Inferior parietal cortex (tissue), 1 donor: Measurements from ENCODE around the gene ST6GAL2.

Experiments
- DNase-seq: peaks from one replicate; pipeline ENCODE4 v3.0.0-alpha.2; 2016; ENCODE audit errors: extremely low spot score

ST6GAL2 gene

DNA sequence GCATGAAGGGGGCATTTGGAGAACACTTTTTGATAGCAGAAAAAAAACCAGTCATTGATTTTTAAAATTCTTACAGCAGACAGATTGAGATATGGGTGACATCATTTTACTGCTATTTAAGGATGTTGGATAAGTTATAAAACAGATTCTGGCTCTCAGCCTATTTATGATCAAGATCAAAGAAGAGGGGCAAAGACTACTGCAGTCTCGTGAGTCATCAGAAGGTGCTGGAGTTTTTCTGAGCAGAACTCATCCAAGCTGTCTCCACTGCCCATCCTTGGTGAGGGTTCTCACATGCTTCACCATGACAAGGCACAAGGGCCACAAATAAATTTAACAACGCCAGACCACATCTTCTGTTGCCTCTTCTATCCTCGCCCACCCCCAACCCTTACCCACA, 58.8 kb downstream of the ST6GAL2 start:
- DNase-seq: no peak

DNA sequence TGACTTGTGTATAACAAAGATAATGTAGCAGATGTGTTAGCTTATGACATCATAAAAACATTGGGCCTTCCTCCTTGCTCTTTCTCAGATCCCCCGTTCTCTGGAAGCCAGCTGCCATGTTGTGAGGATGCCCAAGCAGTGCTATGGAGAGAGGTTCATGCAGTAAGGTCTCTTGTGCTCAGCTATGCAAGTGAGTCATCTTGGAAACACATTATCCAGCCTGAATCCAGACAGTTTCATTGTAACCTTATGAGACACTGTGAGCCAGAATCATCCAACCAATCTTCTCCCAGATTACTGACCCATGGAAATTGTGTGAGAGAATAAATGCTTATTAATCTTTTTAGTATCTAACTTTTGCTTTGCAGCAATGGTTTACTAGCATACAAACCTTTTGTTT, 60.8 kb downstream of the ST6GAL2 start:
- DNase-seq: no peak

DNA sequence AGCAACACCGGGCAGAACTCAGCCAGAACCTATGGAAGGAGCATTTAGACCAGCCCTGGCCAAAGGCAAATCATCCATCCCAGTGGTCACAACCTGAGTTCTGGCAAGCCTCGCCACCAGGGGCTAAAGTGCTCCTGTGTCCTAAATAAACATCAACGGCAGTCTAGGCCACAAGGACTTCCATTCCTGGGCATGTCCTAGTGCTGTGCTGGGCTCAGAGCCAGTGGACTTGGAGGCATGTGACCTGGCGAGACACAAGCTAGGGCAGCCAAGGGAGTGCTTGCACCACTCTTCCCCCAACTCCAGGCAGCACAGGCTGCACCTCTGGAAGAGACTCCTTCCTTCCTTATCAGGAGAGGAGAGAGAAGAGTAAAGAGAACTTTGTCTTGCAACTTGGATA, 69.0 kb downstream of the ST6GAL2 start:
- no peak for DNase-seq

DNA sequence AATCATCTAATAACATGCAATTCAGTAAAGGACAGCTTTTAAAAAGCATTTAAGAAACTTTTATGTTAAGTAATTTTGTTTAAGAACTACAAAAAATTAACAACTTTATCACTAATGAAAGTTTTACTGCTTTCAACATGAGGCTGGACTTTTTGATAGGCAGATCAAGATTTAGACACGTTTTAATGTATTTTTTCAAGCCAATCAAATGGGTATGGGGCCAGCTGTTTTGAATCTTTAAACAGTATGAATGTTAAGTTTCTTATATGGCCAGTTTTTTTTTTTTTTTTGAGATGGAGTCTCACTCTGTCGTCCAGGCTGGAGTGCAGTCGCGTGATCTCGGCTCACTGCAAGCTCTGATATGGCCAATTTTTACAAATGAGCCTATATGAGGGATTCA, 73.1 kb downstream of the ST6GAL2 start:
- no peak for DNase-seq

DNA sequence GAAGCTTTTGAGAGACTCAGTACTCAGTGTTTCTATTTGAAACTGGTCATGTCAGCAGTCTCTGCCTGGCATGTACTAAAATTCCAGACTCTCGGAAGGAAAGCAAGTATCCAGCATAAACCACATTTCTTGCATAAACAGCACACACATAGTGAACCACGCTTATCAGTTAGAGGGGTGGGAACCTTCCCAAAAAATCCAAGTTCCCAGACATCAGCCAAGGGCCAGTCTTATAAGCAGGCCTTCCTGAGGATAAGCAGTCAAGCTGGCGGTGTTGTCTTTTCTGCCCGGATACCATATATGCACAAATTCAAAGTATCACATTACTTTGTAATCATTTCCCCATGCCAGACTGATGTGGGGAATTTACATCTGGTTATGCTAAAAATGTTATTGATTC, 73.6 kb downstream of the ST6GAL2 start:
- DNase-seq: no peak

DNA sequence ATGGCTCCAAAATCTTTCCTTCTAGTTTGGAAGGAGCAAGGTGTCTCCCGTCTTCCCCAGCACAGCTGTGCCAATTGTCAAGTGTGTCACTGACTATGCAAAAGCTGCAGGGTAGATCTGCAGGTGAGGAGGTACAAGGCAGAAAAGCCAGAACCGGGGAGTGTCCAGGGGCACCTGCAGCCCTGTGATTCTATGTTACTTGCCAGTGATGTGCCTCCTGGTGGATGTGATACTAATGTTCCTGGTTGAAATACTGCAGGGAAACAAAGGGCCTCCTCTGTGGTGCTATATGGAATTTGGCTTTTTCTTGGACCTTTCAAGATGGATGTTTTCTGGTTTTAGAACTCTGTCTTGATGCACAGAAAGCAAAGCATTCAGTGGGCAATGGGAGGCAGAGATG, 80.3 kb downstream of the ST6GAL2 start:
- no peak for DNase-seq

DNA sequence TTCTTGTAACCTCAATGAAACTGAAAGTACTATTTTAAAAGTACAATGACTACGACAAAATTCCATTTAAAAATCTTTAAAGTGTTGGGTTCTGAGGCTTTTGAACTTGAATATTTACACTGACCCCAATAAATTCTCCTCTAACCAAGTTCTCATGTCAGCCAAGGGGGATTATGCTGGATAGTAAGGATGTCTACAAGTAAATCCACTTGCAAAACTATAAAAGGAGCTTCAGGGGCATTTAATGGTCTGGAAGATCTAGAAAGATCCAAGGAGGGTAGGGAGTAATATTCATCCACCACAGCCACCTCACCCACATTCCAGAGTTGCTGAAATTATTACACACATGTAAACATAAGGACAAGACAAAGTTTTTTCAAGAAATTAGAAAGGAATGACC, 81.8 kb downstream of the ST6GAL2 start:
- no peak for DNase-seq

DNA sequence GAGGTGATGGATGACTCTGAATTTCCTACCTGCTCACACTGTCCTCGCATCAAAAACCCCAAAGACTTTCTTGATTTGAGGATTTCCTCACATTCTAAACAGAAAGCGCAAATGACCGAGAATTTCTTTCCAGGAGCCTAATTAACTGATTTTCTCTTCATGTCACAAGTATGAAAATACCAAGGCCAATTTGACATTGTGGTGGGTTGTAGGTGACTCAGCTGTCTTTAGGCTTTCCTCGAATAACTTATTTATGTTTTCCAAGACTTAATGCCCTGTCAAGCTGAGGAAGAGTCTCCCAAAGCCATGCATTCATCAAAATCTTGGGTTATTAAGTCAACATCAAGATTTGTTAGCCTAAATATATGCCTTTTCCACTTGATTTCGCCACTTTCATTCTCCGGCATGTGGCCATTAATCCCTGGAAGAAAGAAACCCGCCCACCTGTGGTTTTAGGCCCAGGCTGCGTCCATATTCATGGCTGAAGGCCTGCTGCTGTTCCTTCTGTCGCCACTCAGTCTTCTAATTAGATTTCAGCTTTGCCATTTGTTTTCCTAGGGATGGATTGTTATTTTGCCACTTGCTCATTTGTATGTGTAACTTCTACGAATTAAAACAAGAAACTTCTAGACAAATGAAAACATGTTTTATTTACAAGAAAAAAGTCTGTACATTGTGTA, 84.9 kb downstream of the ST6GAL2 start:
- no peak for DNase-seq

DNA sequence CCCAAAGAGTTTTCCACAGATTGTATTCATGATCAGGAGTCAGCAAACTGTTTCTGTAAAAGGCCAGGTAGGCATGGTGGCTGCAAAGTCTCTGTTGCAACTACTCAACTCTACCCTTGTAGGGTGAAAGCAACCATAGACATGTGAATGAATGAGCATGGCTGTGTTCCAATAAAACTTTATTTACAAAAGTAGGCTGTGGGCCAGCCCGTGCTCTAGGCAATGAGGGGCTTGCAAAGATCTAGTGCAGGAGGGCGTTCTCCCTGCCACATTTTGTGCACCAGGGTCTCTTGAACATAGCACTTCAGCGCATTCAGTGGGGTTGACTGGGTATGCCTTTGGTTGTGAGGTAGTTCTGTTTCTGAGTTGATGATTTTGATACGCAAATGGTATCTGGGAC, 85.8 kb downstream of the ST6GAL2 start:
- no peak for DNase-seq

DNA sequence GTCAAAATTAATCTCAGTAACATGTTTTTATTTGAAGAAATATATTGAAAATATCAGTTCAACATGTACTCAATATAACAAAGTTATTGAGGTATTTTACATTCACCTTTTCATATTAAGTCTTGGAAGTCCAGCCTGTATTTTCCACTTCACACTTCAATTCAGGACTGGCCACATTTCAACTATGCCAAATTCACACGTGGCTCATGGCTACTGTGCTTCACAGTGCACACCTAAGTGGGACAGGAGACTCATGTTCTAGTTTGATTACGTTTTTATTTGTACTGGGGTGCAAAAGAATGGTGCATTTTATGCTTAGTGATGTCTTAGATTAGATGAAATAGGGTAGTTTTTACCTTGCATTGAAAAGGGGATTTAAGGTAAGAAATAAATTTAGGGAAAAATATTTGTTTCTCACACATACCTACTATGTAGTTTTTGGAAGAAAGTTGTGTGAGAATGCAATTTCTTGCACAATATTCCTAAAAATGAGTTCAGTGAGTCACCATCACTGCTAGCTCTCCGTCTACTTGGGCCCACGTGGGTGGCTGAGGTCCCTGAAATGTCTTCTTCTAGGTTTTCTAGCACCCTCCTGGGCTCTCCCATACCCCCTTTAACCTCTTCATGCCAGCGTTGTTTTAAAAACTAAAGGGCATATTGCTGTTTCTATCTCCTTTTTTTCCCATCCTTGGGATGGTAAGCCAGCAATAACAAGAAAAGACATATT, 87.0 kb downstream of the ST6GAL2 start:
- DNase-seq: no peak

DNA sequence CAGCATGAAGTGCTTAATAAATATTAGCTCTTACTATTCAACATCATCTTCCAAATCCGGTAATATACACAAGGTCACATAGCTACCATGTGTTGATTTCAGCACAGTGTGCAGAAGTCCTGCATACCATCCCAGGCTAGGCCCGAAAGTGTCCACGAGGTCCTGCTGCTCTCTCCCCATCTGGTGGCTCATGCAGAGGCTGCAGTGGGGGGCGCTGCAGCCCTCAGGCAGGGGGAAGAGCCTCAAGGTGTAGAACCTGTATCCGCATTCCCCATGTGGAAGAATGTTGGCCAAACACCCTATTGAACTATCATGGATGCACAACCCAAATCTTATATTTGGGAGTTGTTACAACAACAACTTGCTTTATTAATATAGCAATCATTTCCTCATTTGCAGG, 88.5 kb downstream of the ST6GAL2 start:
- DNase-seq: no peak

DNA sequence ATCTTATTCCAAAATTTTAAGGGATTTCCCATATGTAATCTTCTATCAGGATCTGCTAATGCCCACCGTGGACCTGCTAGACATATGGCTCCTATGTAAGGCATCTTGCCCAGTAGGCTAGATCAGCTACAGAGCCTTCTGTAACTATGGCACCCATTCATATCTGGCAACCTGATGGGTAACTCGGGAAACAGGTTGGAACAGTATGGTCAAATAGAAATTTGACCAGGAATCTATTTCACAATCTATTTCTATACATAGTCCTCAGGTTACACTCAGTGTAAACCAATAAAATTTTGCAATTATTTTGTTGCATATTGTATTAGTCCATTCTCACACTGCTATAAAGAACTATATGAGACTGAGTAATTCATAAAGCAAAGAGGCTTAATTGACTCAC, 93.3 kb downstream of the ST6GAL2 start:
- no peak for DNase-seq

DNA sequence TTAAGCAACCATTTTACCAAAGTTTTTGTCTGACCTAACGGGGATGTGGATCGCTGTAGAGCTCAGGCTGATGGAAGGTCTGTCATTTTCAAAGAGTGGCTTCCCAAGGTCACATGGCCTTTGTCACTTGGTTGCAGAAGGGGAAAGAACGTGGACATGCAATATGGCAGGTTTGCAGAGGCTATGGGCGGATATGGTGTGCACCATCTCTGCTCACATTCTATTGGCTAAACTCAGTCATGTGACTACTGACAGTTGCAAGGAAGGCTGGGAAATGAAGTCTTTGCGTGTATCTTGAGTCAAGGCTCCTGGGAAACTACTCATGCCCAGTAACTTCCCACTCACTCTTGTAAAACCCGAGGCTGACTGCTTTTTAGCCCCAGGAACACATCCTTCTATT, 96.8 kb downstream of the ST6GAL2 start:
- DNase-seq: no peak

DNA sequence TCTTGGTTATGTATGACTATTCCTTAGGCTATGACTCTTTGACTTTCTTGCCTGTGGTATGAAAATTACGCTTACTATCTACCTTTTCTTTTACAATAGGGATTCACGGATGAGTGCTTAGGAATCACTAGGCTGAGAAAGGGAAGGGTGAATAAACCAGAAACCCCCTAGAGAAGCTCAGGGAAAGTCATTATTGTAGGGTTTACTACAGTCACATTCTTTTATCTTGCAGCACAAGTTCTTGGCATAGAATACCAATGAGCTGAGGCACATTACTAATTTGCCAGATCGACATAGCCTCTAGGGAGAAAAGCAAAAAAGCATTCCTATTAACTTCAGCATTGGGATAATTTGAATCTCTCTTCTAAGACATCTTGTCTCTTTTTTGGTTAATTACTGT, 103.3 kb downstream of the ST6GAL2 start:
- no peak for DNase-seq

DNA sequence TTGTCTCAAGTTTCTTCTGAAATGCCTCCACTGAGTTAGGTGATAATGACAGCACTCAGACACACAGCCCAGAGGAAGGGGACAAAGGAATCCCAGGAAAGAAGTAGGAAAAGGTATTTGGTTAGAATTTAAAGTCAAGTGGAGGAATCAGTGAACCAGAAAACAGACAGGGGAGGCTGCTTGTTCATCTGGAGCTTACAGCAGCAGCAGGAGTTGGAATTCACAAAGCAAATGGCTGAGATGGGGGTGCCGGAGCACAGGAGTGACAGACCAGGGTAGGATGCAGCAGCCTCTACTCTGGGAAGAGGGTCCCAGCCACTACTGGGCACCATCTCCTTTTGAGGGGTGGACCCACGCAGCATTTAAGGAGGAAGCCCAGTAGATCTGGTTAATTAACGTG, 104.8 kb downstream of the ST6GAL2 start:
- no peak for DNase-seq

DNA sequence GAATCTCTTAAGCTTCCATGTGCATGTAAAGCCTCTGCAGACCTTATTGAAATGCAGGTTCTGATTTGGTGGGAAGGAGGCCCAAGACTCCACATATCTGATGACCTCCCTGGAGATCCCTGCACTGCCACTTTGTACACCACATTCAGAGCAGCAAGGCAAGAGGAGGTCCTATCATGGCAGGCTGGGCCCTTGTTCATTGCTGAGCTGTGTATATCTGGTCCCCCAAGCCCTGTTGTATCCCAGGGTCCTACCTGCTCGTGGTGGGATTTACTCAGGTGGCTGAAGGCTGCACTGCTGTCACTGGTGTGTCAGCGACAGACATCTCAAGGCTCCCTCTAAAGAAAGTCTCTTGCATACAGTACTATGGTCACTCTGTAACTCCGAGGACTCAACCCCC, 114.2 kb downstream of the ST6GAL2 start:
- DNase-seq: no peak

DNA sequence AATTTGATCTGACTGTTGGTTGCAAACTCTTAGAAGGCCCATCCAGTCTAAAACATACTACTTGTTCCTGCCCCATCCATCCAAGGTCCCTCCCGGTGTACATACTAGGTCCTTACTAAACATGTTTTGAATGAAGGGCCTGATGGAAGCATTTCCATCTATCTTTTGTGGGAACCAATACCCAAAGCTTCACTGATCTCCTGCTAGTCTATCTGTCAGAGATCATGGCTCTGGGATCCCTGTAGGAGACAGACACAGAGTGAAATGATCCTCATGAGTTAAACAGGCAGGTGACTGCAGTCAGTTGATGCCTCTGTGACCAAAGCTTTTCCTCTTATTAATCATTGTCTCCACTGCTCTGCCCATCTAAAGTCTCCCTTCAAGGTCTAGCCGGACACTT, 115.0 kb downstream of the ST6GAL2 start:
- DNase-seq: no peak

DNA sequence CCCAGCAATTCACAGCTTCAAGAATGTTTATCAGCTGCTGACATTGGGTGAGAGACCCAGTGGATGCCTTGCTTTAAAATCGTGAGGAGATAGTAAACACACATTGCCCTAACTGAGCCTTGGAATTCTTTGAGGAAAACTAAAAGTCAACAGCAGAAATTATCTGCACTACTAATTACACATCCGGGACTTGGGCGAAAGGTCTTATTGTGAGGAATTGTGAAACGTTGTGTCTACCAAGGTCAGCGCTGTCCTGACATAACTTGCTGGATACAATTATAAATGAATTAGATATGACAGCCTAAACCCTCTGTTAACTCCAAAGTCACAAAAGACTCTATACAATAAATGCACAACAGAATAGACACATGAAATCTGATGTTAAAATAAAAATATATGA, 121.4 kb downstream of the ST6GAL2 start:
- no peak for DNase-seq

DNA sequence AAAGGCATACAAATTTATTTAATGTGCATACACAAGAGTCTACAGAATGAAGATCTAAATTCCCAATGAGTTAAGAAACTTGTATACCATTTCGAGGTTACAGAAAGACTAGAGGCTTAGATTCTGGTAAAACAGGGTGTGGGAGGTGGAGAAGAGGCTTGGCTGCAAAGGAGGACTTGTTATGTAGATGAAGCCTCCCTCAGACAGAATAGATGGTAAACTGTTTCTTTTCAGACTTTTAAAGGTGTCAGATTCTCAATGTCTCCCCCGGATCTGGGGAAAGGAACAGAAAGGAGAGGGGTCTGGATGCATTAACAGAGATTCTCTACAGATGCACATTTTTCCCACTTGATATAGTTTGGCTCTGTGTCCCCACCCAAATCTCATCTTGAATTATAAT, 126.0 kb downstream of the ST6GAL2 start:
- DNase-seq: no peak

DNA sequence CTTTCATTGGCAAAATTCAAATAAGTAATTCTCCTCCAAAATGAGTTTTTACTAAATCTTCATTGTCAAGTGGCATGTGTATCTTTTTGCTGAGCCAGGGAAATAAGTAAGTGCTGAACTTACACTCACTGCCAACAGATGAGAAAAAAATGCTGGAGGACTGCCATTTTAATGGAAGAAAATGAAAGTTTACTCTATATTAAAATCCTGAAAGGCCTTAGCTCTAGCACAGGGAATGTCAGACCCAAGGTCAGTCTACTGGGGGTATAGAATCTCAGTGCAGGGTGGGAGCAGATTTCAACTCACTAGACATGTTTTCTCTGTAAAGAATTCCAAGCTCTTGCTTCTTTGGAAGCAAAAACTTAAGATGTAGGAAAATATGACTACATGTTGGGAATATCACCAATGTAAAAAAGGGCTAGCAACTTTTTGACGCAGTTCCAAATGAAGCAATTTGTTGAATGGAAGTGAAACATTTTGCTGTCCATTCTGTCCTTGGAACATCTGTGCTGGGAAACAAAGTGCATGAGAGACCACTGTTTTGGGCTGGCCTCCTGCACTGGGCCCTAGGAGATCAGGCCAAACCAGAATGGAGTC, 127.0 kb downstream of the ST6GAL2 start:
- no peak for DNase-seq
